Neural cell (in vitro differentiated cells): Measurements from ENCODE around the gene RBM4. TPM values are rescaled to one million over a fixed set of nuclear protein-coding genes. Genes with fewer than 3 reads are reported as not detected.
A peak's percentile ranks its signal among the peaks of the same experiment; 100 is the strongest.

ENCODE experiments used
- H2AFZ ChIP-seq: fragments of 200-600, 300-800 bp; sonication (generic), shearing (Covaris generic); 2 replicates; pipeline ENCODE4 v1.6.0; 2014; ENCODE audit warnings: low read depth, mild to moderate bottlenecking, antibody characterized with exemption, low read length, moderate library complexity
- H3F3A ChIP-seq: fragments of 200-600 bp; shearing (Covaris generic); 2 replicates; pipeline ENCODE4 v1.6.1; 2016; ENCODE audit warnings: mild to moderate bottlenecking, moderate library complexity, mixed read lengths, antibody characterized with exemption, low read length; ENCODE audit not compliant: insufficient read depth, poor library complexity, severe bottlenecking
- H3K27ac ChIP-seq: fragments of 200-600, 300-800 bp; sonication (generic), shearing (Covaris generic); 2 replicates; pipeline ENCODE4 v1.5.1; 2014; ENCODE audit warnings: mild to moderate bottlenecking, low read length, moderate library complexity
- H3K27me3 ChIP-seq: fragments of 300-800, 200-600 bp; sonication (generic), shearing (Covaris generic); 2 replicates; pipeline ENCODE4 v1.6.0; 2014; ENCODE audit warnings: mild to moderate bottlenecking, low read depth, low read length, moderate library complexity; ENCODE audit not compliant: insufficient read depth
- H3K36me3 ChIP-seq: fragments of 300-800, 200-600 bp; sonication (generic), shearing (Covaris generic); 2 replicates; pipeline ENCODE4 v1.5.1; 2014; ENCODE audit warnings: mild to moderate bottlenecking, antibody characterized with exemption, low read length, moderate library complexity; ENCODE audit not compliant: insufficient read depth
- H3K4me2 ChIP-seq: fragments of 300-800, 200-600 bp; sonication (generic), shearing (Covaris generic); 2 replicates; pipeline ENCODE4 v1.6.0; 2014; ENCODE audit warnings: mild to moderate bottlenecking, low read length
- H3K4me3 ChIP-seq: fragments of 300-800, 200-600 bp; sonication (generic), shearing (Covaris generic); 2 replicates; pipeline ENCODE4 v1.5.1; 2014; ENCODE audit warnings: mild to moderate bottlenecking, low read length, moderate library complexity
- H3K79me2 ChIP-seq: fragments of 200-600 bp; shearing (Covaris generic); replicated peaks from 2 replicates; pipeline ENCODE4 v1.6.0; 2014; ENCODE audit warnings: mild to moderate bottlenecking, low read length, moderate library complexity; ENCODE audit not compliant: insufficient read depth
- H3K9ac ChIP-seq: fragments of 300-800, 200-600 bp; sonication (generic), shearing (Covaris generic); 2 replicates; pipeline ENCODE4 v1.6.1; 2016; ENCODE audit warnings: mild to moderate bottlenecking, low read length, mixed read lengths
- H3K9me2 ChIP-seq: fragments of 200-600 bp; shearing (Covaris generic); 2 replicates; pipeline ENCODE4 v1.6.1; 2016; ENCODE audit warnings: mild to moderate bottlenecking, low read length, mixed read lengths; ENCODE audit not compliant: insufficient read depth
- H3K9me3 ChIP-seq: fragments of 200-600, 300-800 bp; sonication (generic), shearing (Covaris generic); 2 replicates; pipeline ENCODE4 v1.6.1; 2016; ENCODE audit warnings: mild to moderate bottlenecking, mixed run types, low read length, moderate library complexity, mixed read lengths
- H4K20me1 ChIP-seq: fragments of 200-600 bp; shearing (Covaris generic); 2 replicates; pipeline ENCODE4 v1.6.1; 2016; ENCODE audit warnings: mild to moderate bottlenecking, mixed run types; ENCODE audit not compliant: insufficient read depth
- CTCF ChIP-seq: fragments of 450-650 bp; IDR thresholded peaks from 2 replicates; pipeline ENCODE4 v1.5.1; 2014; ENCODE audit warnings: antibody characterized with exemption, mild to moderate bottlenecking, moderate library complexity; ENCODE audit not compliant: poor library complexity, severe bottlenecking
- EP300 ChIP-seq: fragments of 450-650 bp; conservative IDR thresholded peaks from 2 replicates; pipeline ENCODE4 v1.6.1; 2014; ENCODE audit warnings: antibody characterized with exemption, mild to moderate bottlenecking, moderate library complexity; ENCODE audit not compliant: poor library complexity, severe bottlenecking
- EZH2 ChIP-seq: fragments of 200-600, 300-800 bp; shearing (Covaris generic), sonication (generic); IDR thresholded peaks from 2 replicates; pipeline ENCODE4 v1.6.1; 2014; ENCODE audit warnings: antibody characterized with exemption, low read length, borderline replicate concordance, mild to moderate bottlenecking; ENCODE audit not compliant: insufficient read depth, poor library complexity, severe bottlenecking
- MXI1 ChIP-seq: fragments of 450-650 bp; conservative IDR thresholded peaks from 2 replicates; pipeline ENCODE4 v1.6.1; 2014; ENCODE audit warnings: antibody characterized with exemption, mild to moderate bottlenecking; ENCODE audit not compliant: poor library complexity, severe bottlenecking
- POLR2AphosphoS5 ChIP-seq: IDR thresholded peaks from 2 replicates; pipeline ENCODE4 v1.6.1; 2012
- RAD21 ChIP-seq: fragments of 450-650 bp; conservative IDR thresholded peaks from 2 replicates; pipeline ENCODE4 v1.6.1; 2014; ENCODE audit warnings: antibody characterized with exemption, mild to moderate bottlenecking, moderate library complexity
- REST ChIP-seq: IDR thresholded peaks from 2 replicates; pipeline ENCODE4 v1.6.1; 2012; ENCODE audit warnings: borderline replicate concordance
- SMC3 ChIP-seq: fragments of 450-650 bp; conservative IDR thresholded peaks from 2 replicates; pipeline ENCODE4 v1.6.1; 2014; ENCODE audit warnings: antibody characterized with exemption, mild to moderate bottlenecking, moderate library complexity; ENCODE audit not compliant: poor library complexity
- TAF1 ChIP-seq: IDR thresholded peaks from 2 replicates; pipeline ENCODE4 v1.6.1; 2012; ENCODE audit warnings: low read depth
- polyA plus RNA-seq: library from polyadenylated mRNA; depleted of rRNA; stranded (reverse); fragments of >200 nt; gene quantifications from 2 replicates; pipeline ENCODE4 v1.2.3, GENCODE V29; 2014

Gene RBM4
- polyA plus RNA-seq, 1 donor from 2014 or later = 456 TPM

- Histone ChIP-seq H3K79me2 (peaks cover 61% of the 10 kb centered on the region), H3K36me3 (peaks cover 14% of the 10 kb centered on the region), H3F3A (no peaks in the 10 kb centered on the region)
These were observed 25.3 kb downstream of the RBM4 start for GRCh38 chr11:66663741-66664296.

GRCh38 chr11:66665369-66665768 is 26.9 kb downstream of the RBM4 start:
- Histone ChIP-seq H3K27ac (no peak overlapping the region), H3K27me3 (no peaks in the 10 kb centered on the region), H3K9me2 (no peaks in the 10 kb centered on the region), H3K4me2 (no peak overlapping the region), H3K9ac (no peak overlapping the region), H3K36me3 (peaks cover 14% of the 10 kb centered on the region), H4K20me1 (peaks cover 41% of the 10 kb centered on the region), H3K9me3 (no peaks in the 10 kb centered on the region), H3F3A (no peaks in the 10 kb centered on the region), H3K4me3 (no peak overlapping the region), H2AFZ (no peak overlapping the region), H3K79me2 (peaks cover 75% of the 10 kb centered on the region)
- TF ChIP-seq MXI1 (no peak), EP300 (no peak)

More at GRCh38 chr11:66663741-66664296, 25.3 kb downstream of the RBM4 start:
- no peaks in the 10 kb centered on the region for H3K27me3 ChIP-seq
- no peak overlapping the region for H3K9ac ChIP-seq
- H4K20me1 ChIP-seq = peaks cover 34% of the 10 kb centered on the region
- H3K9me3 ChIP-seq = no peaks in the 10 kb centered on the region
- H3K4me3 ChIP-seq = no peak overlapping the region
- TF ChIP-seq SMC3 = no peak
- TF ChIP-seq EZH2 = no peak
- H2AFZ ChIP-seq = no peak overlapping the region
- no peaks in the 10 kb centered on the region for H3K9me2 ChIP-seq
- no peak overlapping the region for H3K27ac ChIP-seq
- no peak overlapping the region for H3K4me2 ChIP-seq

- no peaks in the 10 kb centered on the region for H3K27me3 ChIP-seq
- H3K27ac ChIP-seq = no peak overlapping the region
- H2AFZ ChIP-seq = no peak overlapping the region
- H3K4me2 ChIP-seq = no peak overlapping the region
- H3K36me3 ChIP-seq = peaks cover 4% of the 10 kb centered on the region
- peaks cover 36% of the 10 kb centered on the region for H4K20me1 ChIP-seq
- H3K9me2 ChIP-seq = no peaks in the 10 kb centered on the region
- TF ChIP-seq SMC3 (no peak), EZH2 (no peak), POLR2AphosphoS5 (no peak), TAF1 (no peak), EP300 (no peak), REST (no peak), CTCF (no peak), RAD21 (no peak), MXI1 (no peak)
- H3K79me2 ChIP-seq = peaks cover 99% of the 10 kb centered on the region
- no peaks in the 10 kb centered on the region for H3F3A ChIP-seq
- no peak overlapping the region for H3K9ac ChIP-seq
- H3K4me3 ChIP-seq = peak overlapping the region; percentile 24
- H3K9me3 ChIP-seq = no peaks in the 10 kb centered on the region
These were observed 32.3 kb downstream of the RBM4 start for GRCh38 chr11:66670816-66671215.
